ENCODE results near the gene MAGEA11. TPM values are rescaled to one million over a fixed set of nuclear protein-coding genes. Genes with fewer than 3 reads are reported as not detected.
"Not testable (repeated sequence)": the region's sequence is repeated elsewhere in the genome, so short reads cannot be mapped to it uniquely, and the experiment has no call there.

The MAGEA11 gene
- polyA plus RNA-seq, 1 donor: not detected

GRCh38 chrX:149758068-149758714, 46.3 kb downstream of the MAGEA11 start:
- WGBS (ENCODE audit: insufficient coverage, low lambda C conversion rate): no CpG with 5 or more reads among the region's 18 CpGs
- Histone ChIP-seq H3K27me3 (ENCODE audit: control insufficient read depth, insufficient read depth, low read length) (no peaks in the 10 kb centered on the region), H3K4me1 (ENCODE audit: control insufficient read depth, insufficient read depth, low read length) (no peaks in the 10 kb centered on the region), H3K9me3 (ENCODE audit: control insufficient read depth, low read depth, low read length) (no peaks in the 10 kb centered on the region), H3K27ac (ENCODE audit: low read length) (no peak overlapping the region), H3K36me3 (ENCODE audit: control insufficient read depth, insufficient read depth, low read length) (no peaks in the 10 kb centered on the region), H3K4me3 (ENCODE audit: low read length) (no peak overlapping the region)
- DNase-seq: no peak

- not testable (repeated sequence) for DNase-seq; H3K36me3 ChIP-seq (ENCODE audit: control insufficient read depth, insufficient read depth, low read length); H3K27ac ChIP-seq (ENCODE audit: low read length); H3K9me3 ChIP-seq (ENCODE audit: control insufficient read depth, low read depth, low read length); H3K4me3 ChIP-seq (ENCODE audit: low read length); H3K4me1 ChIP-seq (ENCODE audit: control insufficient read depth, insufficient read depth, low read length); H3K27me3 ChIP-seq (ENCODE audit: control insufficient read depth, insufficient read depth, low read length)
- WGBS (ENCODE audit: insufficient coverage, low lambda C conversion rate): no CpG with 5 or more reads among the region's 17 CpGs
Measured at GRCh38 chrX:149758715-149759078, 46.8 kb downstream of the MAGEA11 start.

- DNase-seq: no peak
- WGBS (ENCODE audit: insufficient coverage, low lambda C conversion rate): no CpG with 5 or more reads among the region's 7 CpGs
- Histone ChIP-seq H3K9me3 (ENCODE audit: control insufficient read depth, low read depth, low read length) (no peaks in the 10 kb centered on the region), H3K4me3 (ENCODE audit: low read length) (no peak overlapping the region), H3K27me3 (ENCODE audit: control insufficient read depth, insufficient read depth, low read length) (no peaks in the 10 kb centered on the region), H3K36me3 (ENCODE audit: control insufficient read depth, insufficient read depth, low read length) (no peaks in the 10 kb centered on the region), H3K27ac (ENCODE audit: low read length) (no peak overlapping the region), H3K4me1 (ENCODE audit: control insufficient read depth, insufficient read depth, low read length) (no peaks in the 10 kb centered on the region)
Measured at GRCh38 chrX:149759824-149760223, 48.0 kb downstream of the MAGEA11 start.

- H3K36me3 ChIP-seq (ENCODE audit: control insufficient read depth, insufficient read depth, low read length): no peaks in the 10 kb centered on the region
- no peak overlapping the region for H3K27ac ChIP-seq (ENCODE audit: low read length)
- H3K4me3 ChIP-seq (ENCODE audit: low read length): no peak overlapping the region
- no peaks in the 10 kb centered on the region for H3K27me3 ChIP-seq (ENCODE audit: control insufficient read depth, insufficient read depth, low read length)
- no CpG with 5 or more reads among the region's 3 CpGs for WGBS (ENCODE audit: insufficient coverage, low lambda C conversion rate)
- H3K9me3 ChIP-seq (ENCODE audit: control insufficient read depth, low read depth, low read length): no peaks in the 10 kb centered on the region
- no peaks in the 10 kb centered on the region for H3K4me1 ChIP-seq (ENCODE audit: control insufficient read depth, insufficient read depth, low read length)
- DNase-seq: no peak
Measured at GRCh38 chrX:149760965-149761364, 49.1 kb downstream of the MAGEA11 start.

GRCh38 chrX:149761858-149762674, 50.2 kb downstream of the MAGEA11 start:
- WGBS (ENCODE audit: insufficient coverage, low lambda C conversion rate): no CpG with 5 or more reads among the region's 22 CpGs
- not testable (repeated sequence) for H3K36me3 ChIP-seq (ENCODE audit: control insufficient read depth, insufficient read depth, low read length); DNase-seq

GRCh38 chrX:149762696-149763614, 51.1 kb downstream of the MAGEA11 start:
- H3K27me3 ChIP-seq (ENCODE audit: control insufficient read depth, insufficient read depth, low read length): no peaks in the 10 kb centered on the region
- H3K27ac ChIP-seq (ENCODE audit: low read length): no peak overlapping the region
- no peak overlapping the region for H3K4me3 ChIP-seq (ENCODE audit: low read length)
- H3K9me3 ChIP-seq (ENCODE audit: control insufficient read depth, low read depth, low read length): no peaks in the 10 kb centered on the region
- no peak for DNase-seq
- no CpG with 5 or more reads among the region's 11 CpGs for WGBS (ENCODE audit: insufficient coverage, low lambda C conversion rate)
- no peaks in the 10 kb centered on the region for H3K4me1 ChIP-seq (ENCODE audit: control insufficient read depth, insufficient read depth, low read length)
- H3K36me3 ChIP-seq (ENCODE audit: control insufficient read depth, insufficient read depth, low read length): no peaks in the 10 kb centered on the region

More at GRCh38 chrX:149761858-149762674, 50.2 kb downstream of the MAGEA11 start:
- H3K4me1 ChIP-seq (ENCODE audit: control insufficient read depth, insufficient read depth, low read length); H3K9me3 ChIP-seq (ENCODE audit: control insufficient read depth, low read depth, low read length); H3K27ac ChIP-seq (ENCODE audit: low read length); H3K27me3 ChIP-seq (ENCODE audit: control insufficient read depth, insufficient read depth, low read length); H3K4me3 ChIP-seq (ENCODE audit: low read length): not testable (repeated sequence)

Other genes with a start within 250 kb of the MAGEA11 start
- 45.0 TPM for gene IDS, start 206.8 kb upstream of the MAGEA11 start, polyA plus RNA-seq
- gene EOLA1, start 171.0 kb upstream of the MAGEA11 start, polyA plus RNA-seq: 18.6 TPM
- not detected for gene HSFX3, start 162.1 kb upstream of the MAGEA11 start, polyA plus RNA-seq
- not detected for gene MAGEA9B, start 124.6 kb upstream of the MAGEA11 start, polyA plus RNA-seq
- not detected for gene HSFX2, start 116.7 kb upstream of the MAGEA11 start, polyA plus RNA-seq
- gene TMEM185A, start 80.3 kb upstream of the MAGEA11 start, polyA plus RNA-seq: 30.5 TPM
- gene HSFX1, start 62.0 kb downstream of the MAGEA11 start, polyA plus RNA-seq: 3.1 TPM
- not detected for gene MAGEA9, start 69.9 kb downstream of the MAGEA11 start, polyA plus RNA-seq
- 0.12 TPM for gene MAGEA8, start 169.1 kb downstream of the MAGEA11 start, polyA plus RNA-seq
- gene HSFX4, start 217.5 kb downstream of the MAGEA11 start, polyA plus RNA-seq: 0.15 TPM
- 29.9 TPM for gene EOLA2, start 226.4 kb downstream of the MAGEA11 start, polyA plus RNA-seq